Stimulated activated CD4-positive, alpha-beta T cell treated with anti-CD3 and anti-CD28 coated beads, Interleukin-2, amount 100 ng/mL, for 24 hours (primary cell): ENCODE data around the gene RET.

ENCODE experiments used
- DNase-seq, 2 donors: peaks; one replicate each; pipeline ENCODE4 v3.0.0-alpha.2; 2020

The RET gene

GRCh38 chr10:43044961-43045621 is 31.8 kb upstream of the RET start:
- DNase-seq: no peak

GRCh38 chr10:43045631-43046287 is 31.1 kb upstream of the RET start:
- DNase-seq: no peak

GRCh38 chr10:43046288-43046991 is 30.4 kb upstream of the RET start:
- no peak for DNase-seq

GRCh38 chr10:43047288-43047970 is 29.4 kb upstream of the RET start:
- no peak for DNase-seq

GRCh38 chr10:43048301-43049051 is 28.4 kb upstream of the RET start:
- no peak for DNase-seq

GRCh38 chr10:43049081-43049551 is 27.8 kb upstream of the RET start:
- no peak for DNase-seq

GRCh38 chr10:43050011-43050410 is 26.9 kb upstream of the RET start:
- no peak for DNase-seq

- DNase-seq: no peak
Measured at GRCh38 chr10:43053825-43054224, 23.0 kb upstream of the RET start.

GRCh38 chr10:43054593-43054992 is 22.3 kb upstream of the RET start:
- no peak for DNase-seq

GRCh38 chr10:43055217-43055616 is 21.7 kb upstream of the RET start:
- no peak for DNase-seq

GRCh38 chr10:43055991-43056567 is 20.8 kb upstream of the RET start:
- no peak for DNase-seq

GRCh38 chr10:43056568-43057011 is 20.3 kb upstream of the RET start:
- DNase-seq: no peak

GRCh38 chr10:43057231-43057711 is 19.6 kb upstream of the RET start:
- DNase-seq: no peak

- DNase-seq: no peak
Measured at GRCh38 chr10:43057831-43058340, 19.0 kb upstream of the RET start.

- DNase-seq: no peak
Measured at GRCh38 chr10:43058716-43059335, 18.0 kb upstream of the RET start.

- no peak for DNase-seq
Measured at GRCh38 chr10:43059336-43059720, 17.5 kb upstream of the RET start.

- no peak for DNase-seq
Measured at GRCh38 chr10:43059828-43060227, 17.0 kb upstream of the RET start.

GRCh38 chr10:43060291-43060690 is 16.6 kb upstream of the RET start:
- no peak for DNase-seq

GRCh38 chr10:43061331-43061730 is 15.5 kb upstream of the RET start:
- DNase-seq: no peak

GRCh38 chr10:43061760-43062159 is 15.1 kb upstream of the RET start:
- DNase-seq: no peak

GRCh38 chr10:43062402-43063160 is 14.3 kb upstream of the RET start:
- no peak for DNase-seq
